NOMO-1 treated with dmso at 0.1 percent for 144 hours (cell line): ENCODE data around the gene SLIRP.
A peak's percentile ranks its signal among the peaks of the same experiment; 100 is the strongest.
"Not testable (repeated sequence)": the region's sequence is repeated elsewhere in the genome, so short reads cannot be mapped to it uniquely, and the experiment has no call there.

Experiments used
- DNase-seq: peaks from one replicate; lab custom pipeline; 2025; ENCODE audit not compliant: unreplicated experiment; lab: John Stamatoyannopoulos, UW

SLIRP gene

GRCh38 chr14:77741438-77741837 is 33.5 kb downstream of the SLIRP start:
- DNase-seq: no peak

GRCh38 chr14:77746064-77746702 is 38.3 kb downstream of the SLIRP start:
- DNase-seq: no peak

DNA sequence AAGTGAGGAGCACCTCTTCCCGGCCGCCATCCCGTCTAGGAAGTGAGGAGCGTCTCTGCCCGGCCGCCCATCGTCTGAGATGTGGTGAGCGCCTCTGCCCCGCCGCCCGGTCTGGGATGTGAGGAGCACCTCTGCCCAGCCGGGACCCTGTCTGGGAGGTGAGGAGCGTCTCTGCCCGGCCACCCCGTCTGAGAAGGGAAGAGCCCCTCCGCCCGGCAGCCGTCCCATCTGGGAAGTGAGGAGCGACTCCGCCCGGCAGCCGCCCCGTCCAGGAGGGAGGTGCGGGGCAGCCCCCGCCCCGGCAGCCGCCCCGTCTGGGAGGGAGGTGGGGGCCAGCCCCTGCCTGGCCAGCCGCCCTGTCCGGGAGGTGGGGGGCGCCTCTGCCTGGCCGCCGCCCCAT is 39.5 kb downstream of the SLIRP start:
- not testable (repeated sequence) for DNase-seq

- DNase-seq: no peak
Measured at GRCh38 chr14:77752266-77752665, 44.4 kb downstream of the SLIRP start.

- DNase-seq: no peak
Measured at GRCh38 chr14:77752799-77753516, 45.1 kb downstream of the SLIRP start.

GRCh38 chr14:77760381-77761204 is 52.7 kb downstream of the SLIRP start, which contains the start of gene SNW1:
TSS of gene SNW1 (minus strand) at chr14:77761156. CDS start at chr14:77761127, 29 bp downstream.
- DNase-seq: peak; percentile 93

GRCh38 chr14:77761205-77761931 is 53.5 kb downstream of the SLIRP start:
- peak; percentile 6 for DNase-seq

DNA sequence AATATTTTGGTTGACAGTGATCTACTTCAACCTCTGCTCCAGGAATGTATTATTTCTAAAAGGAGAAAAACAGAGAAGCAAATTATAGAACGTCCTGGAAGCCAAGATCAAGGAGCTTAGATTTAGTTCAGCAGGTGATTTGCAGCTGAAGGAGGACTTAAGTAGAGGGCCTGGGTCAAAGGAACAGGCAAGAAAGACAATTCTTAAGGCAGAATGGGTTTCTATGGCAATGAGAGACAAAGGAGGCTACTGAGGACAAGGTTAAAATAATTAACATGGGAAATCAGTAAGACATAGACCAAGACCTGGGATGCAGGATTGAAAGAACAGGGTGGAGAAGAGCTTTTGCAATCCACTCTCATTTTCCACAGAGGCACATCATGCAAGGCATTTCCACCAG is 55.4 kb downstream of the SLIRP start:
- no peak for DNase-seq

GRCh38 chr14:77763978-77764377 is 56.1 kb downstream of the SLIRP start:
- DNase-seq: no peak
